Measurements from ENCODE around the gene MAML2.
A peak's percentile ranks its signal among the peaks of the same experiment; 100 is the strongest.
"Not testable (repeated sequence)": the region's sequence is repeated elsewhere in the genome, so short reads cannot be mapped to it uniquely, and the experiment has no call there.

Gene MAML2

DNA sequence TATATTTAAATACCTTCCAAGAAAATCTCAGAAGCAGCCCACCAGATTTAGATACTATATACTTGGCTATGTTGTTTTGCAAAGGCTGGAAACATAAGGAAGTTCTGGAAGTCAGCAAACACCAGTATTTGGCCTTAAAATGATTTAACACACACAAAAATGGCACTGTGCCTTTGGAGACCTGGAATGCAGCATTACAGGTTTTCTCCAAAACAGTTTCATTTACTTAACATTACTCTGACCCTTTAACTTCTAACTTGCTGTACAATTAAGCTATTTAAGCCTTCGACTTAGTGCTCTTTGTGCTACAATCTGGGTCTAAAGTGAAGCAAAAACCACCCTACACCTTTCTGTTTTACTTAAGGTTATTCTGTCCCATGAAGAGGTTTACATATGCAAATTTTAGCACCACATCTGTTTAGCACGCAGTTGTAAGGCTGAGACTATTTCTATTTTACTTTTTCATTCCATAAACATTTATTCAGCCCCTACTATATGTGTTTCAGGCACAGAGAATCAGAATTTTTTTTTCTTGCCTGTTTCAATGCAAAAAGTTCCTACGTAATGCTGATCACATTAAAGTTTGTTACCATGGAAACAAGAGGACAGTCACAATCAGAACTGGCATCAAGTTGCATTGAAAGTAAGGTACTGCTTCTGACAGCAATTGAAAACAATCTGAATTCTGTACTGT is 70.3 kb downstream of the MAML2 start:
- DNase-seq (ENCODE audit: low read depth in 1 of 2, low spot score in 1 of 2): no peak

DNA sequence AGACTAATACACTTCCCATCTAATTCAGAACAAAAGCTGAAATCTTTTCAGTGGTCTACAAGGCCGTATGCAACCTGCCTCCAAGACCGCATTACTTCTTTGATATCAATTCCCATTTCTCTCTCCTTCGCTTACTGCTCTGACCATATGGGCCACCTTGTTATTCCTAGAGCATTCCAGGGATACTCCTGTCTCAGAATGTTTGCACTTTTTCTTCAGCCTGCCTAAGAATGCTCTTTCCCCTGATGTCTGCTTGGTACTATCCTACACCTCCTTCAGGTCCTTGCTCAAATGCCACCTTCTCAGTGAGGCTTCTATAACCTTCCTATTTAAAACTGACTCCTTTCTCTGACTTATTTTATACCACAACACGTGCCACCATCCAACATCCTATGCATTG is 71.2 kb downstream of the MAML2 start:
- no peak for DNase-seq (ENCODE audit: low read depth in 1 of 2, low spot score in 1 of 2)

DNA sequence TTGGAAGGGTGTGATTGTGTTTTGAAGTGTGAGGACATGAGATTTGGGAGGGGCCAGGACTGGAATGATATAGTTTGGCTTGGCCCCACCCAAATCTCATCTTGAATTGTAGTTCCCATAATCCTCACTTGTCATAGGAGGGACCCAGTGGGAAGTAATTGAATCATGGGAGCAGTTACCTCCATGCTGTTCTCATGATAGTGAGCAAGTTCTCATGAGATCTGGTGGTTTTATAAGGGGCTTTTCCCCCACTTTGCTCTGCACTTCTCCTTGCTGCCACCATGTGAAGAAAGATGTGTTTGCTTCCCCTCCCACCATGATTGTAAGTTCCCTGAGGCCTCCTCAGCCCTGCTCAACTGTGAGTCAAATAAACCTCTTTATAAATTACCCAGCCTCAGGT is 71.6 kb downstream of the MAML2 start:
- not testable (repeated sequence) for DNase-seq (ENCODE audit: low read depth in 1 of 2, low spot score in 1 of 2)

DNA sequence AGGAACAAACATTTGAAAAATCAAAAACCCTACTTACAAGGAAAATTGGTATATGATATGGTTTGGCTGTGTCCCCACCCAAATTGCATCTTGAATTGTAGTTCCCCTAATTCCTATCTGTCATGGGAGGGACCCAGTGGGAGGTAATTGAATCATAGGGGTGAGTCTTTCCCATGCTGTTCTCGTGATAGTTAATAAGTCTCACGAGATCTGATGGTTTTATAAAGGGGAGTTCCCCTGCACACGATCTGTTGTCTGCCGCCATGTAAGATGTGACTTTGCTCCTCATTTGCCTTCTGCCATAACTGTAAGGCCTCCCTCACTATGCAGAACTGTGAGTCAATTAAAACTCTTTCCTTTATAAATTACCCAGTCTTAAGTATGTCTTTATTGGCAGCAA is 74.5 kb downstream of the MAML2 start:
- DNase-seq (ENCODE audit: low read depth in 1 of 2, low spot score in 1 of 2): not testable (repeated sequence)

DNA sequence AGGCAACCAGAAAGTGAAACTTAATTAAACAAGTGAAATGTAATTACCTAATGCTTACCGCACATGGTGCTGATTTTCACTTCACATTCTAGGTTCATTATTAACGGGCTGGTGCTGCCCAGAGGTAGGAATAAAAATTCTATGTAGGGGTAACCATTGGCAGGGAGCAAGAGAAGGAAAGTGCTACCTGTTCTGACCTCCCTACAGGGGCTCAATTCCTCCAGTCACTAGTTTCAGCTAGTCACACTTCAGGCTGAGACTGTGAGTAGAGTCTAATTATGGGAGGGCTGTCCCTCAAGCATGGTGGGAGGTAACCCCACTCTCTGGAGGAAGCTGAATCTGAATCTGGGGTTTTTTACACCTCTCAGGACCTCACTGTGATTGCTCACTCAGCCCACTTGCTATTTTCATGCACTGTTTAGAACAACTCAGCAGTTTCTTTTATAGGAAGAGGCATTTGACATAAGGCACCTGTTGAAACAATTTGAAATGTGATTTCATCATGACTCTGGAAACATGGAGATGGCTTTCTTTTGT is 75.4 kb downstream of the MAML2 start:
- DNase-seq (ENCODE audit: low read depth in 1 of 2, low spot score in 1 of 2): peak in 1 of 2 donors; percentile 29

DNA sequence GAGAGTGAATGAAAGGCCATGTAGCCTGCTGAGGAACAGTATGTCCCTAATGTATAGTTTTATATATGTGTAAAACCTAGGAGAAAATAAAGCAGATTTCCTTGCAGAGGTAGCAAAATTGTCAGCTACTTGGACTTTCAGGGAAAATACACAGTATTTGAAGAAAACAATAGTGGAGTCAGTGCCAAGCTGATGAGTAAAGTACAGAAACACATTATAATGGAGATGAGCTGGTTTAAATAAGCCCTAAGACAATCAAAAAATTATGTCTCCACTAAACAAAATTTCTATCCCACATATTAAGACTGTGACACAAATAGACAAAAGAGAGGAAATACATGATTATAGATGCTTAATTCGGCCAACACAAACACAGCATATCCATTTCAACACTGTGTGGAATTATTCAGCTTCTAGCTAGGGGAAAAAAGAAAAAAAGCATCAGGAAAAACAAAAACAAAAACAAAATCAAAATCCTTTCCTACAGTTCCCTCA is 75.9 kb downstream of the MAML2 start:
- DNase-seq (ENCODE audit: low read depth in 1 of 2, low spot score in 1 of 2): no peak

DNA sequence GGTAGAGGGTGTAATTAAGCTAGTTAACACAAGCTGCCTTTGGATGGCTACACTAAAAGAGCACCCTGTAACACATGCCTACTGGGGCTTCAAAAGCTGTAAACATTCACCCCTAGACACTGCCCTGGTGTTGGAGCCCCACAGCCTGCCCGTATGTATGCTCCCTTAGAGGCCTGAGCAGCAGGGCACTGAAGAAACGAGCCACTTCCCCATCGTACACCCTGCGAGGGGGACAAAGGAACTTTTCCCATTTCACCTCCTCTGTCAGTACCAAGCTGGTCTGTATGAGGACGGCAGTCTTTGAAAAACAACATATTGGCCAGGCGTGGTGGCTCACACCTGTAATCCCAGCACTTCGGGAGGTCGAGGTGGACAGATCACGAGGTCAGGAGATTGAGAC is 77.0 kb downstream of the MAML2 start:
- no peak for DNase-seq (ENCODE audit: low read depth in 1 of 2, low spot score in 1 of 2)

DNA sequence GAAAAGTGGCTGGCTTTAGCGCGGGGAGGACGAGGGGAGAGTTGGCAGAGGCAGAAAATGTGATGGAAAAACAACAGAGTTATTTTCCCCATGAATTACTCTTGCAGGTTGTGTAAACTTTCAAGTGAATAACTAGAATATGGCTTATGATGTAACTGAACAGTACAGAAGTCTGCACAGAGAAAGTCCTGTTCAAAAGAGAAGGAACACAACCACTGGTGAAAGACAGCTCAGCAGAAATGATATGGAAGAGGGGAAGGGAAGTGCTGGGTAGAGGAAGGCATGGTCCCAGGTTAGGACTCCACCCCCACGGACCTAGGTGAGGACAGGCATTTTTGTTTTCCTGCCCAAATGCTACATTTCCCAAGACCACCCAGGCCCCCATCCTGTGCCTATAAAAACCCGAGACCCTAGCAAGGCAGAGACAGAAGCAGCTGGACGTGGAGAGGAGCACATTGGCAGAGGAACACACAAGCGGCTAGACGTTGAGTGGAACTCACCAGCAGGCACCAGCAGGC is 77.7 kb downstream of the MAML2 start:
- DNase-seq (ENCODE audit: low read depth in 1 of 2, low spot score in 1 of 2): no peak

DNA sequence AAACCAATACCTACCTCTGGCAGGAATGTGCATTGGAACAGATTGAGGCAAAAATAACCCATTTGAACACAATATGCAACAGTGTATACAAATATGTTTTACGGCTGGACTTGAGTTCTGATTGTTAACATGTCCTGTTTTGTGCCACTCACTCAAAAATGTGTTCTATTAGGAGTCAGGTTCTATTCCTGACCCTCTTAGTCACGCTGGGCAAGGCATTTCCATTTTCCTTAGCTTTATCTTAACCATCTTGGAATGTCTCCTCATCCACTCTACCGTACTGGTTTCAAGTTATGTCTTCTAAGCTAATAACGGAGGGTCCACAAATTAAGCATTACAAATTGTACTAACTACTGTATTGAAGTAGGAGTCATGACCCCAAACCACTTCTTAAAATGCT is 78.6 kb downstream of the MAML2 start:
- DNase-seq (ENCODE audit: low read depth in 1 of 2, low spot score in 1 of 2): no peak

DNA sequence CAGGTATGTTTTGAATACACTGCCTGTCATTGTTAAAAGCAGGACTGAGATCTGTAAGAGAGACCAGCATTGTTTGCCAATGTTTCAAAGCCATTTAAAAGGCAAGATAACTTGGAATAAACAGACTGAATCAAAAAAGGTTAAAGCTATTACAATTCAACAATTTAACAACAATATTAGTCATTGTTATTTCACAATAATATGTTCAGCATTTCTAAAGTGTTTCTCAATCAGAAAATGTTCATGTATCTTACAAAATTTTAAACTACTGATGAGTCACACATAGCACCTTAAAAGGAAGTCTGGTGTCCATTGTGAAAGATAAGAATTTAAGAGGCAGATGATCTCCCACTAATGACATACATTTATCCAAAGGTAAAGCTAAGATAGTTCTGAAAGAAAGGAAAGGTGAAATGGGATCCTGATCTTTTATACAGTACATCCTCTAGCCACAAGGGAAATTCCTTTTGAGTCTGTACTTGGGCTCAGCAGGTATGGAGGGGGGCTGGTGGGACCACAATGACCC is 79.7 kb downstream of the MAML2 start:
- DNase-seq (ENCODE audit: low read depth in 1 of 2, low spot score in 1 of 2): no peak

DNA sequence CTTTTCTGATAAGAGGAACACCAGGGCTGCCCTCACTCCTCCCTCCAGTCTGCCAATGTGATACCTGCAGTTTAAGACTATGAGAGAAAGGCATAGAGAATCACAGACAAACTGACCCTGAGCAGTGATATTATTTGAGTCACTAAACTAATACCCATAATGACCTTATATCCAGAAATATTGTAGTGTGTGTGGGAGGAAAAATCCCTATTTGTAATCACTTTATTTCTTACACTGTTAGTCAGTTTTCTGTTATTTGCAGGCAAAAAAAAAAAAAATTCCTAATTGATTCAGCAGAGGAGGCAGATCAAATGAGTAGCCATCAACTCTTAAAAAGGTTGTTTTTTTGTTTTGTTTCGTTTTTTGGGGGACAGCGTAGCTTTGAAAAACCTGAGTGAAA is 82.5 kb downstream of the MAML2 start:
- no peak for DNase-seq (ENCODE audit: low read depth in 1 of 2, low spot score in 1 of 2)

DNA sequence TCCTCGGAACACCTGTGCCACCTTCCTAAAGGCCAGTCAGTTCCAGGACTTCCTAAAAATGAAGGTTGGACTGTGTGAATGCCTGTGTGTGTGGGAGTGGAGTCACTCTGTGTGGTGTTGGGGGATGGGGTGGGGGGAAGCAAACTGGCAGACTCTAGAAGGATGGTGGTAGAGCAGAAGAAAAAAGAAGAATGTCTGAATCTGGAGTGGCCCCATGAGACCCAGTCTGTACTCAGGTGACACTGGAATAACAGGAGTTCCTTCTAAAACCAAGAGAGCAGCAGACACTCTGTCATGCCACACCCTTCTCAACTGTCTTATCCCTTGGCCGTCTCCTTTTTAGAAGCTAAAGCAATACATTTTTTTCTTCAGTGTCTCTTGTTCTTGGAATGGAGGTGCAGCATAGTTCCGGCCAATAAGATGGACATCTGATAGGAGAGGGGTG is 82.9 kb downstream of the MAML2 start:
- DNase-seq (ENCODE audit: low read depth in 1 of 2, low spot score in 1 of 2): no peak

DNA sequence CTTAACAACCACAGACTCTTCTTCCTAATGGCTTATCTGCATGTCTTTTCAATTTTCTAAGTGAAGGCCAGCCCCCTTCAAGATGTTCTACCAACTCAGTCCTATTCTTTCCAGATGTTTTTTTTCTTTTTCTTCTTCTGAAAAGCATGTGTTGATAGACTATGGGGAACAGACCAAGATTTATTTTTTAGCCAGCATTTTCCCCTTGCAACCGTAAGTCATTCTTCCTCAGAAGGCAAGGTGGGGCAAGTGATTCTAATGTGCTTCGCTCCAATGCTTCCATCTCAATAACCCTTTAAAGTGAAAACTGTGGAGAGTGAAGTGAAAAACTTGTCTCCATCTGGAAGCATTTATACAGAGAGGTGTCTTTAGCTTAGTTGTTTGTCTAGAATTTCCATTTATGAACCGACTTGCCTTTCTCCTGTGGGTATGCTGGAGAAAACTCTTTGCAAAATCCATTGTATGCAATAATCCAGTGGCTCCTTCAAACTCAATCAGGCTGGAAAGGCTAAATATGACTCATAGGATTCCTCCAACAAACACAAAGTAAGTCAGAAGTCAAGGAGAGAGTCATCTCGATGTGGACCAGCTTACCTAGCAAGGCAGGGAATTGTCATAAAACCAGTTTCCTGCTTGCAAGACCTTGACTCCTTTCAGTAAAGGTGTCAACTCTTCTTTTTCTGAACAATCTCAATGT is 83.7 kb downstream of the MAML2 start:
- no peak for DNase-seq (ENCODE audit: low read depth in 1 of 2, low spot score in 1 of 2)

DNA sequence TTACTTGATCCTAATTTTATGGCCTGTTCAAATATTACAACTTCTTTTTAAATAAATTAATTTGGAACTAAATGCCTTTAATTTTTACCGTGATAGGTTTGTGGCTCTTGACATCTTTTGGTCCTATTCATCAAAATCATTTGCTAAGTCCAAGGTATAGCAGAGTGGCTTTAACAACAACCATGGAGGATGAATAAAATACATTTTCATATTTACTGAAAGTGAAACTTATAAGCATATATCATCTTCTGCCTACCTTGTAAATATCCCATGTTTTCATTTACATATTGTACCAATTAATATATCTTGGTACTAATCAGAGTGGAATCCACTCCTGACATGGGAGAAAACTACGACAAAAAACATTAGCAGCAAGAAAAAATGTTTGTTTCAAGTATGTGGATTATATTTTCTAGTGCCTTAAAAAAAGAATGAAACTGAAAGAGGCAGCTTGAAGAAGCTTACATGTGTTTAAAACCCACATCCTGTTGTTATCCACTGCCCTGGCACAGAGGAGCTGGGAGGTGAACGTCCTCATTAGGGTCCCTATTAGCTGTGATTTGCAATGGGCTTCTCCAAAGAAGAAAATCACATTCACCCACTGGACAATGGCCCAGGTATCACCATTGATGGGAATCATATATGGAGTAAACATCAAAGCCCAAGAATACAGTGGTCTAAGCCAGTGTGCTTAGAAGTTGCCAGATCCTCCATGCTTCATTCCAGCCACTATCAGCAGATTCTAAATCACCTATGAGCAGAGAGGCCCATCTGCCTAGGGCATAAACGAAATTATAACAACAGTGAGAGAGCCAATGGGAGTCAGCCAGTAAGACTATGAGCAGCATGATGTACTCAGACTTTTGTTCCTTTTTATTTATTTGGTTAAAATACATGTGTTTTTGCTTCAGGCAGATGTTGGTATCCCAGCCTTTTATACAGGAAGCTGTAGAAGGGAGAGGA is 84.7 kb downstream of the MAML2 start:
- no peak for DNase-seq (ENCODE audit: low read depth in 1 of 2, low spot score in 1 of 2)

DNA sequence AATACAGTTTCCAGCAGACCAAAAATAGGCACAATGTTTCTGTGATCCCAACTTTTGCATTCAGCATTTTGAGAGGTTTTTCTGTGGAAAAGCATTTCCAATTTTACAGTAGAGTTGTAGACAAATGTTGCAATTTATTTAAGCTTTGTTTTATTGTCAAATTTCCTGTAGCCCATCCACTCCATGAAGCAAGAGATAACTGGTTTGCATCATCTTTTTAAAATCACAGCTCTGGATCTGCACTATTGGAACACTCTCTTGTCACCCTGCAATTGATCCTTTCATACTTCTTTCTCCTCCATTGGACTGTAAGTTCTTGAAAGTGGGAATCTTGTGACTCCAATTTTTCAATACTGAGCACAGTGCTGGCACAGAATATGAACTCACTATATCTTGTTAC is 86.0 kb downstream of the MAML2 start:
- DNase-seq (ENCODE audit: low read depth in 1 of 2, low spot score in 1 of 2): no peak

DNA sequence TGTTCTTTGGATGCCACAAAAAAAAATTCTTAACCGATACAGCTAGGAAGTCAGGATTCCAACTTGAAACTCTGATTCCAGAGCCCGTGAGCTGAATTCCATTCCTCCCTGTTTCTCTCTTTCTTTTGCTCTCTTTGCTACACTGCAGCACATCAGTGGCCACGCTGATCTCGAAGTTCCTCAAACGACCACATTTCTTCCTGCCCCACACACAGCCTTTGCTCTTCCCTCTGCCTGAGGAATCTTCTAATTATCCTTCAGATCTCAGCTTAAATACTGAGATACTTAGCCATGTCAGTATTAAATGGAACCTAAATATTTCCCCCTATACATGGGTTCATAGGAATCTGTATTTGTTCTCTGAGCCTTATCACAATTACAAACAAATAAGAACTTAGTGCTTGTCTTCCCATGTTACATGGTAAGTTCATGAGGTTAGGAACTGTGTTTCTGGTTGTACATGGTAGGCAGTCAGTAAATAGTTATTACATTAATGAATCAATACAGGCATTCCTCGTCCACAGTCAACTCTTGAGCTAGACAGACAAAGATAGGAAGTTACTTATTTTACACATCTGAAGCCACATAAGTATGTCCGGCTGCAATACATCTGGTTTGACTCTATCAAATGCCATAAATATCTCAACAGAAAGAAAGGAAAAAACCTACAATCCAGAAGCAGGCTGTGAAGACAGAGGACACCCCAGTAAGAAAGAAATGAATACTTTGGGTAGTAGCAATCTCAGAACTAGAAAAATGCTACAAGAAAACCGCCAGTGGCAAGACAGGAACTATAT is 86.6 kb downstream of the MAML2 start:
- DNase-seq (ENCODE audit: low read depth in 1 of 2, low spot score in 1 of 2): no peak

DNA sequence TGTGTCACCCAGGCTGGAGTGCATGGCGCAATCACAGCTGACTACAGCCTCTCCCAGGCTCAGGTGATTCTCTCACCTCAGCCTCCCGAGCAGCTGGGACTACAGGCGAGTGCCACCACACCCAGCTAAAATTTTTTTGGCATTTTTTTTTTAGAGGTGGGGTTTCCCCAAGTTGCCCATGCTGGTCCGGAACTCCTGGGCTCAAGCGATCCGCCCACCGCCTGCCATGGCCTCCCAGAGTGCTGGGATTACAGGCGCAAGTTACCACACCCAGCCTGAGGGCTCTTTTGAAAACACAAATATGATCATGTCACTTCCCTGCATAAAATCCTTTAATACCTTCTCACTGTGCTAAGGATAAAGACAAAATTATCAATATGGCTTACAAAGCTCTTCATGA is 88.1 kb downstream of the MAML2 start:
- no peak for DNase-seq (ENCODE audit: low read depth in 1 of 2, low spot score in 1 of 2)

DNA sequence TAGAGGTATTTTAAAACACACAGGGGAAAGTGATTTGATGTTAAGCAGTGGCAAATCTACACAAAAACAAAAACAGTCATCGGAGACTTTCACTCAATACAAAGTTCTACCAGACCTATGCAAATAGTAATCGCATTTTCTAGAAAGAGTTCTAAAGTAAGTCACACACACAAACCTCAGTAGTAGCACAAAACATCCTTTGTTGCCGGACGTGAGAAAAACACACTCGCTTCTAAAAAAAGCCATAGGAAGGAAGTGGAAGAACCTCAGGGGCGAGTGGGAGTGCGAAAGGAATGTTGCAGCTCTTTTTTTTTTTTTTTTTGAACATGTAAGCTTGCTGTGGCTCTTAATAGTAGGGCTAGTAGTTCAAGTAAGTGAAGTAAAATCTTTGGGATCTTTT is 88.9 kb downstream of the MAML2 start:
- no peak for DNase-seq (ENCODE audit: low read depth in 1 of 2, low spot score in 1 of 2)

DNA sequence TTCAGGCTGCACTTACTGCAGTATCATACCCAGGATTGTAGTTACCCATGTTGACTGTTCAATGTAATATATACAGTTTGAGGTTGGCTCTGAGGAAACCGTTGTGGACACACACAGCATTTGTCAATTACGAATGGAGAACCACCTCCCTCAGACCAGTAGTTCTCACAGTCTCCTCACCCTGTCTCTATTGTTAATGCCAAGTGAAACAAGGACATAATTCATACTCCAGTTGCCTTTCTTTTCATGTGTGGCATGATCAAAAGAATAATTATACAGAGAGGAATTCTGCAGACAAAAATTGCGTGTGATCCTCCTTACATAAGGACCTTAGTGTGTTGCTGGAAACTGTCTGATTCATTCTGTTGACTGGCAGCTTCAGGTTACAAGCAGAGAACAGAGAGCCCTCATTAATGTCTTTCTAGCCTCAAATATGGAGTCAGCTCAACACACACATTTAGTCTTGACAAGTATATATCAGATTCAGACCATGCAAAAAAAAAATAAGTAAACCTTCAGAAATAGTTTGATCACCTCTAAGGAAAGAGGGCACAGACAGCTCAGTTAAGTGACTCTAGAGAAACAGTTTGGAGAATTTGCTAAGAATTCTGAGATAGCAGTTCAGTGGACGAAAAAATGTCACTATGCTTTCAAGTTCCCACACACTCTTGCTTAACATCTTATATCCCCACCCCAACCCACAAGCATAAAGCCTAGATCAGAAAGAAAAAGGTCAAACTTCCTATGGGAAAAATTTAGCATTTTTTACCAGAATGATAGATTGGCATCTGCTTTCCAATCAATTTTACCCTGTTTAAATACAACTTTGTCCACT is 96.1 kb downstream of the MAML2 start:
- no peak for DNase-seq (ENCODE audit: low read depth in 1 of 2, low spot score in 1 of 2)

Measured in activated T-helper 1 cell treated with anti-CD3 and anti-CD28 coated beads, Interleukin-2, amount 50 U/mL, for 16 hours (primary cell).